Breast epithelium (tissue), 4 donors: ENCODE data around the gene NTRK3. TPM values are rescaled to one million over a fixed set of nuclear protein-coding genes. Genes with fewer than 3 reads are reported as not detected.

Source experiments
- DNase-seq, 2 donors: peaks; one replicate each; pipeline ENCODE4 v3.0.0-alpha.2; 2019; ENCODE audit warnings: low spot score in 2 of 2
- H3K27ac ChIP-seq, 2 donors: fragments of 200-600 bp; sonication (generic) in 1 of 2; one replicate each; pipeline ENCODE4 v1.5.1; 2016 to 2019; ENCODE audit warnings: mild to moderate bottlenecking in 1 of 2
- H3K27me3 ChIP-seq, 2 donors: fragments of 200-600 bp; sonication (generic) in 1 of 2; one replicate each; pipeline versions ENCODE4 v1.5.1 to v1.6.0; 2017 to 2019; ENCODE audit warnings: control low read depth in 1 of 2, mild to moderate bottlenecking in 1 of 2
- H3K36me3 ChIP-seq: fragments of 200-600 bp; one replicate; pipeline ENCODE4 v1.5.1; 2019
- H3K4me1 ChIP-seq, 2 donors: fragments of 200-600 bp; sonication (generic); one replicate each; pipeline ENCODE4 v1.5.1; 2016 to 2019; ENCODE audit warnings: control low read depth in 1 of 2
- H3K4me3 ChIP-seq, 3 donors: fragments of 200-600 bp; sonication (generic); 1 replicate in 2 of 3; 2 replicates in 1 of 3; pipeline ENCODE4 v1.5.1; 2016 to 2019; ENCODE audit warnings: mild to moderate bottlenecking in 3 of 3, moderate library complexity in 2 of 3
- H3K9me3 ChIP-seq, 2 donors: fragments of 200-600 bp; sonication (generic) in 1 of 2; one replicate each; pipeline ENCODE4 v1.5.1; 2016 to 2019; ENCODE audit warnings: control low read depth in 1 of 2
- CTCF ChIP-seq, 3 donors: fragments of 450-650 bp; IDR thresholded peaks; one replicate each; pipeline ENCODE4 v1.5.1; 2016 to 2017; ENCODE audit warnings: antibody characterized with exemption in 3 of 3, mild to moderate bottlenecking in 3 of 3, moderate library complexity in 3 of 3
- POLR2A ChIP-seq: fragments of 450-650 bp; IDR thresholded peaks from one replicate; pipeline ENCODE4 v1.6.1; 2016; ENCODE audit warnings: antibody characterized with exemption, mild to moderate bottlenecking, moderate library complexity
- POLR2AphosphoS5 ChIP-seq, 3 donors: sonication (generic); formaldehyde crosslinking; IDR thresholded peaks; one replicate each; pipeline ENCODE4 v1.6.1; 2017; ENCODE audit warnings: antibody characterized with exemption in 3 of 3
- intact Hi-C: fragments of 100-400 bp; cut with DNase I; formaldehyde crosslinking; loops from one replicate; pipeline ENCODE4 v1.15.1; 2023; ENCODE audit warnings: low total_unique reads
- total RNA-seq, 3 donors: library from RNA; depleted of rRNA; stranded (reverse); fragments of >200 nt; gene quantifications; one replicate each; pipeline ENCODE4 v1.1.0, GENCODE V29; 2016

NTRK3 gene
- total RNA-seq, 3 donors from 2014 or later, result 1.9 to 23.6 (median 13.8) TPM

- intact Hi-C loops, result no loop called here
- TF ChIP-seq POLR2A (no peak), CTCF (IDR thresholded peaks at IDR 0.05) (no peak), POLR2AphosphoS5 (IDR thresholded peaks at IDR 0.05) (no peak)
- Histone ChIP-seq H3K9me3 (no peaks in the 10 kb centered on the region), H3K27ac (no peak overlapping the region), H3K4me1 (peaks cover 0 to 3% of the 10 kb centered on the region in 2 donors), H3K36me3 (no peaks in the 10 kb centered on the region), H3K27me3 (no peaks in the 10 kb centered on the region), H3K4me3 (no peak overlapping the region)
- DNase-seq, result no peak
Observed at GRCh38 chr15:87942316-87942715, 314.2 kb downstream of the NTRK3 start.

- Histone ChIP-seq H3K27me3 (no peaks in the 10 kb centered on the region), H3K36me3 (no peaks in the 10 kb centered on the region), H3K4me1 (peaks cover 0 to 3% of the 10 kb centered on the region in 2 donors), H3K4me3 (no peak overlapping the region), H3K9me3 (no peaks in the 10 kb centered on the region), H3K27ac (no peak overlapping the region)
- DNase-seq, result no peak
- intact Hi-C loops, result no loop called here
- TF ChIP-seq POLR2A, result no peak
- no peak for TF ChIP-seq CTCF (IDR thresholded peaks at IDR 0.05)
- no peak for TF ChIP-seq POLR2AphosphoS5 (IDR thresholded peaks at IDR 0.05)
Observed at GRCh38 chr15:87941606-87942005, 314.9 kb downstream of the NTRK3 start.

DNA sequence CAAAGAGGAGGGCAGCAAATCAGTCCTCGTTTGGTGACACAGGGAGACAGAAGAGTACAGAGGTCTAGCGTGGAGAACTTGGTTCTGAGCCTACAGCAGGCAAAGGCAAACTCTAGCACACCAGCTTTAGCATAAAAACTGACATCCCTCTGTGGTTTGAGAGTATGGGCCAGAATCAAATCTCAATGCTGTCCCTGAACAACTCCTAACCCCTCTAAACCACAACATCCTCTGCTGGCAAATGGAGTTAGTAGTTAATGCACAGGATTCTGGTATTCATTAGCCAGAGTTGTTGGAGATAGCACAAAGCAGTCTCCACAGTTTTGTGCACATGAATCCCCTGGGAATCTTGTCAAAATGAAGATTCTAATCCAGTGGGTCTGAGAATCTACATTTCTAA lies 315.8 kb downstream of the NTRK3 start:
- H3K9me3 ChIP-seq, result no peaks in the 10 kb centered on the region
- no peaks in the 10 kb centered on the region for H3K36me3 ChIP-seq
- TF ChIP-seq POLR2A (no peak), CTCF (IDR thresholded peaks at IDR 0.05) (no peak), POLR2AphosphoS5 (IDR thresholded peaks at IDR 0.05) (no peak)
- intact Hi-C loops, result no loop called here
- no peak overlapping the region for H3K27ac ChIP-seq
- DNase-seq, result no peak
- no peak overlapping the region for H3K4me3 ChIP-seq
- H3K4me1 ChIP-seq, result peaks cover 0 to 3% of the 10 kb centered on the region in 2 donors
- no peaks in the 10 kb centered on the region for H3K27me3 ChIP-seq

GRCh38 chr15:87939848-87940457 lies 316.6 kb downstream of the NTRK3 start:
- H3K27me3 ChIP-seq, result no peaks in the 10 kb centered on the region
- no peak overlapping the region for H3K4me3 ChIP-seq
- H3K4me1 ChIP-seq, result peaks cover 0 to 3% of the 10 kb centered on the region in 2 donors
- TF ChIP-seq POLR2A, result no peak
- TF ChIP-seq CTCF (IDR thresholded peaks at IDR 0.05), result no peak
- no peak for TF ChIP-seq POLR2AphosphoS5 (IDR thresholded peaks at IDR 0.05)
- intact Hi-C loops, result no loop called here
- no peaks in the 10 kb centered on the region for H3K9me3 ChIP-seq
- no peak for DNase-seq
- H3K36me3 ChIP-seq, result no peaks in the 10 kb centered on the region
- H3K27ac ChIP-seq, result no peak overlapping the region

GRCh38 chr15:87938031-87938430 lies 318.5 kb downstream of the NTRK3 start:
- H3K36me3 ChIP-seq, result no peaks in the 10 kb centered on the region
- peaks cover 0 to 3% of the 10 kb centered on the region in 2 donors for H3K4me1 ChIP-seq
- no peaks in the 10 kb centered on the region for H3K27me3 ChIP-seq
- intact Hi-C loops, result no loop called here
- DNase-seq, result no peak
- no peak overlapping the region for H3K4me3 ChIP-seq
- no peak overlapping the region for H3K27ac ChIP-seq
- no peak for TF ChIP-seq CTCF (IDR thresholded peaks at IDR 0.05)
- no peak for TF ChIP-seq POLR2A
- no peak for TF ChIP-seq POLR2AphosphoS5 (IDR thresholded peaks at IDR 0.05)
- H3K9me3 ChIP-seq, result no peaks in the 10 kb centered on the region
